Fibroblast of the conjunctiva (primary cell): ENCODE data around the gene HDAC7.
A peak's percentile ranks its signal among the peaks of the same experiment; 100 is the strongest.

ENCODE experiments used
- DNase-seq: peaks from one replicate; pipeline ENCODE4 v3.0.0-alpha.2; 2010; ENCODE audit warnings: low read depth

Gene HDAC7

GRCh38 chr12:47778881-47779280 is 40.8 kb downstream of the HDAC7 start:
- DNase-seq, result no peak

- no peak for DNase-seq
These were observed 41.8 kb downstream of the HDAC7 start for GRCh38 chr12:47777741-47778558.

GRCh38 chr12:47777151-47777550 is 42.6 kb downstream of the HDAC7 start:
- DNase-seq, result no peak

- peak; percentile 22 for DNase-seq
These were observed 43.1 kb downstream of the HDAC7 start for GRCh38 chr12:47776471-47777143.

GRCh38 chr12:47775100-47775911 is 44.4 kb downstream of the HDAC7 start:
- DNase-seq, result no peak

GRCh38 chr12:47774663-47775062 is 45.0 kb downstream of the HDAC7 start:
- no peak for DNase-seq

GRCh38 chr12:47773858-47774580 is 45.7 kb downstream of the HDAC7 start:
- DNase-seq, result no peak

GRCh38 chr12:47773062-47773857 is 46.4 kb downstream of the HDAC7 start, which contains the start of gene SLC48A1:
Gene SLC48A1 (plus strand): TSS chr12:47773238. CDS start chr12:47773305, 67 bp downstream.
- DNase-seq, result no peak

- DNase-seq, result no peak
These were observed 47.0 kb downstream of the HDAC7 start for GRCh38 chr12:47772738-47773061.

GRCh38 chr12:47772094-47772660 is 47.5 kb downstream of the HDAC7 start:
- DNase-seq, result no peak

- DNase-seq, result no peak
These were observed 48.4 kb downstream of the HDAC7 start for GRCh38 chr12:47771304-47771703.

- DNase-seq, result no peak
These were observed 49.5 kb downstream of the HDAC7 start for GRCh38 chr12:47770086-47770726.

- DNase-seq, result no peak
These were observed 50.2 kb downstream of the HDAC7 start for GRCh38 chr12:47769234-47770085.

GRCh38 chr12:47768323-47768811 is 51.3 kb downstream of the HDAC7 start:
- DNase-seq, result no peak

GRCh38 chr12:47767216-47767724 is 52.4 kb downstream of the HDAC7 start:
- peak; percentile 39 for DNase-seq

GRCh38 chr12:47766502-47767215 is 53.0 kb downstream of the HDAC7 start:
- DNase-seq, result no peak

GRCh38 chr12:47763481-47764346 is 56.0 kb downstream of the HDAC7 start:
- DNase-seq, result no peak
